ENCODE results near the gene HIRA.
"Not testable (repeated sequence)": the region's sequence is repeated elsewhere in the genome, so short reads cannot be mapped to it uniquely, and the experiment has no call there.

HIRA gene

GRCh38 chr22:19356708-19357269 lies 74.7 kb downstream of the HIRA start:
- no peak for DNase-seq (ENCODE audit: low read depth)

GRCh38 chr22:19355413-19356157 lies 75.9 kb downstream of the HIRA start:
- no peak for DNase-seq (ENCODE audit: low read depth)

- no peak for DNase-seq (ENCODE audit: low read depth)
These were observed 77.3 kb downstream of the HIRA start for GRCh38 chr22:19354201-19354600.

GRCh38 chr22:19353363-19354131 lies 78.0 kb downstream of the HIRA start:
- DNase-seq (ENCODE audit: low read depth): no peak

GRCh38 chr22:19352766-19353165 lies 78.8 kb downstream of the HIRA start:
- DNase-seq (ENCODE audit: low read depth): no peak

- no peak for DNase-seq (ENCODE audit: low read depth)
These were observed 79.3 kb downstream of the HIRA start for GRCh38 chr22:19352217-19352616.

- no peak for DNase-seq (ENCODE audit: low read depth)
These were observed 79.9 kb downstream of the HIRA start for GRCh38 chr22:19351604-19352003.

GRCh38 chr22:19350947-19351346 lies 80.6 kb downstream of the HIRA start:
- DNase-seq (ENCODE audit: low read depth): no peak

- no peak for DNase-seq (ENCODE audit: low read depth)
These were observed 81.1 kb downstream of the HIRA start for GRCh38 chr22:19350476-19350859.

GRCh38 chr22:19349778-19350475 lies 81.6 kb downstream of the HIRA start:
- no peak for DNase-seq (ENCODE audit: low read depth)

GRCh38 chr22:19346677-19347265 lies 84.8 kb downstream of the HIRA start:
- DNase-seq (ENCODE audit: low read depth): no peak

GRCh38 chr22:19344420-19344819 lies 87.1 kb downstream of the HIRA start:
- DNase-seq (ENCODE audit: low read depth): no peak

- DNase-seq (ENCODE audit: low read depth): no peak
These were observed 88.1 kb downstream of the HIRA start for GRCh38 chr22:19343470-19343869.

- DNase-seq (ENCODE audit: low read depth): no peak
These were observed 90.0 kb downstream of the HIRA start for GRCh38 chr22:19341500-19341899.

- DNase-seq (ENCODE audit: low read depth): no peak
These were observed 94.4 kb downstream of the HIRA start for GRCh38 chr22:19337137-19337536.

GRCh38 chr22:19336133-19337075 lies 95.1 kb downstream of the HIRA start:
- no peak for DNase-seq (ENCODE audit: low read depth)

GRCh38 chr22:19331975-19332374 lies 99.6 kb downstream of the HIRA start:
- no peak for DNase-seq (ENCODE audit: low read depth)

GRCh38 chr22:19331474-19331873 lies 100.1 kb downstream of the HIRA start:
- DNase-seq (ENCODE audit: low read depth): no peak

- DNase-seq (ENCODE audit: low read depth): no peak
These were observed 100.6 kb downstream of the HIRA start for GRCh38 chr22:19330865-19331418.

GRCh38 chr22:19330205-19330604 lies 101.3 kb downstream of the HIRA start:
- DNase-seq (ENCODE audit: low read depth): not testable (repeated sequence)

GRCh38 chr22:19329454-19329853 lies 102.1 kb downstream of the HIRA start:
- no peak for DNase-seq (ENCODE audit: low read depth)
